Tibial nerve (tissue), 4 donors: ENCODE results near the gene ANKRD42. TPM values are rescaled to one million over a fixed set of nuclear protein-coding genes. Genes with fewer than 3 reads are reported as not detected.

Experiments used
- DNase-seq, 2 donors: peaks; one replicate each; pipeline ENCODE4 v3.0.0-alpha.2; 2019; ENCODE audit warnings: low spot score in 2 of 2
- H3K27ac ChIP-seq, 4 donors: fragments of 200-600 bp; sonication (generic) in 3 of 4; one replicate each; pipeline ENCODE4 v1.5.1; 2017 to 2019; ENCODE audit warnings: mild to moderate bottlenecking in 1 of 4
- H3K27me3 ChIP-seq, 2 donors: fragments of 200-600 bp; sonication (generic) in 1 of 2; one replicate each; pipeline versions ENCODE4 v1.5.1 to v1.6.0; 2017 to 2019
- H3K36me3 ChIP-seq, 3 donors: fragments of 200-600 bp; sonication (generic); one replicate each; pipeline ENCODE4 v1.5.1; 2018 to 2019
- H3K4me1 ChIP-seq, 4 donors: fragments of 200-600 bp; sonication (generic) in 3 of 4; one replicate each; pipeline ENCODE4 v1.5.1; 2017 to 2019
- H3K4me3 ChIP-seq, 4 donors: fragments of 200-600 bp; sonication (generic) in 3 of 4; one replicate each; pipeline ENCODE4 v1.5.1; 2017 to 2019; ENCODE audit warnings: mild to moderate bottlenecking in 1 of 4, moderate library complexity in 1 of 4
- H3K9me3 ChIP-seq, 4 donors: fragments of 200-600 bp; sonication (generic) in 3 of 4; one replicate each; pipeline ENCODE4 v1.5.1; 2017 to 2019
- CTCF ChIP-seq, 5 experiments: fragments of 200-600 bp in 3 of 5; fragments of 450-650 bp in 2 of 5; sonication (generic) in 3 of 5; IDR thresholded peaks; one replicate each; pipeline ENCODE4 v1.5.1; 2016 to 2019; ENCODE audit warnings: antibody characterized with exemption in 5 of 5, mild to moderate bottlenecking in 3 of 5, moderate library complexity in 2 of 5
- EP300 ChIP-seq, 2 donors: sonication (generic); formaldehyde crosslinking; IDR thresholded peaks; one replicate each; pipeline ENCODE4 v1.6.1; 2017; ENCODE audit warnings: antibody characterized with exemption in 2 of 2, mild to moderate bottlenecking in 1 of 2
- POLR2A ChIP-seq, 2 donors: fragments of 450-650 bp; IDR thresholded peaks; one replicate each; pipeline ENCODE4 v1.6.1; 2017; ENCODE audit warnings: antibody characterized with exemption in 2 of 2, mild to moderate bottlenecking in 2 of 2, moderate library complexity in 2 of 2
- WGBS, 2 donors: methylation state at CpG; one replicate each; pipeline ENCODE4 v1.1.5; 2018; 5-methylcytosine and 5-hydroxymethylcytosine counted together
- small RNA-seq: library from RNA; depleted of rRNA; stranded (forward); fragments of <200 nt; gene quantifications from one replicate; pipeline ENCODE3, GENCODE V24; 2016
- total RNA-seq, 4 donors: library from RNA; depleted of rRNA; stranded (reverse); fragments of >200 nt; gene quantifications; one replicate each; pipeline ENCODE4 v1.1.0, GENCODE V29; 2016

Gene ANKRD42
- total RNA-seq, 4 donors from 2014 or later = 10.3 to 13.2 (median 13.1) TPM

- DNase-seq = peak; percentile 87 to 94
- peak; percentile 49 to 97 for TF ChIP-seq EP300 (IDR thresholded peaks at IDR 0.05)
- peak; percentile 73 to 89 for TF ChIP-seq POLR2A (IDR thresholded peaks at IDR 0.05)
- peak in 3 of 5 experiments; percentile 26 to 44 (median 30) for TF ChIP-seq CTCF (IDR thresholded peaks at IDR 0.05)
- Histone ChIP-seq H3K36me3 (no peaks in the 10 kb centered on the region), H3K4me3 (peak within 1 kb of the TSS; percentile 66 to 84 (median 72)), H3K9me3 (no peaks in the 10 kb centered on the region), H3K27ac (peak within 1 kb of the TSS; percentile 96 to 98 (median 96)), H3K27me3 (no peaks in the 10 kb centered on the region), H3K4me1 (peaks cover 0 to 46% (median 19%) of the 10 kb centered on the region in 4 donors)
- 0% methylated on average over 39 to 54 of the region's 55 CpGs for WGBS, 2 donors
These were observed 92.4 kb downstream of the ANKRD42 start, which contains the start of gene CCDC90B for GRCh38 chr11:83285771-83286528. CCDC90B (minus strand) TSS chr11:83286367; CDS start chr11:83285972, 395 bp downstream.

GRCh38 chr11:83287631-83288030 lies 94.1 kb downstream of the ANKRD42 start:
- H3K9me3 ChIP-seq = no peaks in the 10 kb centered on the region
- peaks cover 0 to 30% (median 16%) of the 10 kb centered on the region in 4 donors for H3K4me1 ChIP-seq
- no peaks in the 10 kb centered on the region for H3K36me3 ChIP-seq
- DNase-seq = no peak
- TF ChIP-seq EP300 (IDR thresholded peaks at IDR 0.05) (no peak), POLR2A (IDR thresholded peaks at IDR 0.05) (no peak), CTCF (IDR thresholded peaks at IDR 0.05) (no peak)
- H3K27ac ChIP-seq = no peak overlapping the region
- 95 to 96% methylated on average over 6 of the region's 6 CpGs for WGBS, 2 donors
- H3K4me3 ChIP-seq = no peak overlapping the region
- H3K27me3 ChIP-seq = no peaks in the 10 kb centered on the region

GRCh38 chr11:83292709-83293456 lies 99.4 kb downstream of the ANKRD42 start:
- no peak for TF ChIP-seq POLR2A (IDR thresholded peaks at IDR 0.05)
- TF ChIP-seq EP300 (IDR thresholded peaks at IDR 0.05) = no peak
- TF ChIP-seq CTCF (IDR thresholded peaks at IDR 0.05) = peak; percentile 60 to 75 (median 63)
- DNase-seq = peak in 1 of 2 donors; percentile 66
- Histone ChIP-seq H3K4me1 (peaks cover 0 to 9% (median 0%) of the 10 kb centered on the region in 4 donors), H3K9me3 (no peaks in the 10 kb centered on the region), H3K36me3 (no peaks in the 10 kb centered on the region), H3K27ac (no peak overlapping the region), H3K27me3 (no peaks in the 10 kb centered on the region), H3K4me3 (no peak overlapping the region)
- WGBS, 2 donors = 32 to 35% methylated on average over 7 of the region's 7 CpGs

- WGBS, 2 donors = 73 to 76% methylated on average over 4 of the region's 4 CpGs
- Histone ChIP-seq H3K4me1 (peaks cover 0 to 9% (median 0%) of the 10 kb centered on the region in 4 donors), H3K27me3 (no peaks in the 10 kb centered on the region), H3K4me3 (no peak overlapping the region), H3K9me3 (no peaks in the 10 kb centered on the region), H3K27ac (no peak overlapping the region), H3K36me3 (no peaks in the 10 kb centered on the region)
- TF ChIP-seq CTCF (IDR thresholded peaks at IDR 0.05) = no peak
- TF ChIP-seq POLR2A (IDR thresholded peaks at IDR 0.05) = no peak
- TF ChIP-seq EP300 (IDR thresholded peaks at IDR 0.05) = no peak
- no peak for DNase-seq
These were observed 99.9 kb downstream of the ANKRD42 start for GRCh38 chr11:83293457-83293774.

- no peaks in the 10 kb centered on the region for H3K27me3 ChIP-seq
- H3K36me3 ChIP-seq = no peaks in the 10 kb centered on the region
- H3K4me1 ChIP-seq = peaks cover 0 to 9% (median 0%) of the 10 kb centered on the region in 4 donors
- H3K9me3 ChIP-seq = no peaks in the 10 kb centered on the region
- TF ChIP-seq POLR2A (IDR thresholded peaks at IDR 0.05) (no peak), EP300 (IDR thresholded peaks at IDR 0.05) (no peak)
- H3K4me3 ChIP-seq = no peak overlapping the region
- no peak overlapping the region for H3K27ac ChIP-seq
- 87 to 93% methylated on average over 4 of the region's 4 CpGs for WGBS, 2 donors
- no peak for DNase-seq
These were observed 100.7 kb downstream of the ANKRD42 start for GRCh38 chr11:83294208-83294607.

Small RNA genes within 50 kb of the gene (small RNA-seq; reads per million reads assigned to genes)
- gene AP000873.5 = not detected

Other genes starting within 250 kb of the ANKRD42 start
- 10 to 100 TPM; 19.8 to 50.4 (median 31.2) TPM for gene RAB30, start 121.8 kb upstream of the ANKRD42 start, total RNA-seq
- 100 to 1,000 TPM in 3 of 4 donors, 10 to 100 TPM in 1; 88.5 to 145 (median 126) TPM for gene PCF11, start 36.6 kb upstream of the ANKRD42 start, total RNA-seq
- gene CCDC90B, start 92.7 kb downstream of the ANKRD42 start, total RNA-seq = 10 to 100 TPM; 31.0 to 56.5 (median 40.1) TPM